HG03521 (cell line): ENCODE results near the gene UBL4A.

Experiments used
- ATAC-seq: cut with Tn5 transposase; IDR thresholded peaks from one replicate; pipeline ENCODE4 v1.9.1; 2021; ENCODE audit warnings: mild to moderate bottlenecking, moderate library complexity; ENCODE audit not compliant: unreplicated experiment

The UBL4A gene

DNA sequence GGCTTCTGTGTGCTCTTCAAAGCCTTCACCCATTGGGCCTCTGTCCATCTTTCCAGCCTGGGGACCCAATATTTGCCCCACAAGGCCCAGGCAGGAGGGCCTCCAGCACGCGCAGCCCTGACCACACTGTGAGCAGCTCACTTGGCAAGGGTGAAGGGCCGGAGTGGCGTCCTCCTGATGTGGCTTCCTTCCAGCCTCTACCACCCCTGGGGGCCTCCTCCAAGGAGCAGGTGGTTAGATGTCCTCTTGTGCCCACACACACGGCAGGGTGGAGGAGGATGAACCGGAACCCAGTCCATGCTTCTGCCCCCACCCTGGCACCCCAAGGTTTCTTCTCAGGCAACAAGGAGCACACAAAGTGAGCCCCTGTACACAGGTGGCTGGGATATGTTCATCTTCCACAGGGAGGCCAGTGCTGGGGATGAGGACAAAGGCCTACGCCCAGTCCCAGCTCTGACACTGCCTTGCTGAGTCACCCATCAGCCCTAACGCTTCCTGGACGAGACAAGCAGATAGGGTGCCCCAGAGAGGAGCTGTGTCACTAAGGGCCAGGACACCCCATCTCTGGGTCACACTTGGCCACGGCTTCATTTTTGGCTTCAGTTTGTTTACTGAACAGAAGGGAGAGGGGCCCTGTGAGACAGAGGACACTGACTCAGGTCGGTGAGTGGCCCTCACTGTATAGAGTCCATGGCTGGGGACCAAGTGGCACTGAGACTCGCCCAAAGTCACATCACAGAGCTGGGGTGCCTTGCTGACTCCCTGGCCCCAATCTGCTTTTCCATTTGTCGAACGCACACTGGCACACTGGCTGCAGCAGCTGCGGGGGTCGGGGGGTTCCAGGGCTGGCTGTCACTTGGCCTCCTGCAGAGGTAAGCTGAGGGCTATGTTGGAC is 1.9 kb downstream of the UBL4A start:
- ATAC-seq, result no peak

DNA sequence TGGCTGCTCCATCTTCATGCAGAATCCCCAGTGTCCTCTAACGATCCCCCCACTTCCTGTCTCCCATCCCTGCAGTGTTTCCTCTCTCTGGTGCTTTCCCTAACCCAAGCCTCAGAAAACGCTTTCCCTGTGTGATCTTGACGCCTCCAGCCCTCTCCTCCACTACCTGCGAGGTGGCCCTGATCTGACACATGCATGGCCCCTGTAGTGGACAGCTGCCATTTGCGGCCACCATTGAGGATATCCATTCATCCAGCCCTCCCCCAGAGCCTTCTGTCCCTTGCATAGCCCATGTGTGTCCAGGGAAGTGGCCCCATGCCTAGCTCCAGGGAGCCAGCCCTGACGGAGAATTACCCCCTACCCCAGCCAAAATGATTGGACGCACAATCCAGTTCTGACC is 3.1 kb downstream of the UBL4A start:
- no peak for ATAC-seq

DNA sequence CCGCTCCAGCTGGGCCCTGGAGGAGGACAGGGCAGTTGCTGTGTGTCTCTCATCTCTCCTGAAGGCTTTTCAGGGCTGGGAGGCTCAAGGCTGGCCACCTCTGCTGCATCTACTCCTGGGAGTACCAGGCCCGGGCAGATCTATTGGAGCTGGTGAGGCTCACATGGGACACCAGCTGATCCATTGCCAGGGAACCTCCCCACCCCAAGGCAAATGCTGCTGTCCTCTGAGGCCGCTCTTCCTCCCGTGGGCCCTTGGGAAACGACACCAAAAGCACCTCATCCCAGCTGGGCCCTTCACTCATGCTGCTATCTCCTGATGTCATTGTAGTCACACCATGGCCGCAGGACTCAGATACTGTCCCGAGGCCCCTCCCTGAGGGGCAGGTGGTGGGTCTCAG is 3.6 kb downstream of the UBL4A start:
- ATAC-seq, result no peak

GRCh38 chrX:154481911-154482601 is 4.4 kb downstream of the UBL4A start:
- no peak for ATAC-seq

GRCh38 chrX:154481195-154481594 is 5.2 kb downstream of the UBL4A start:
- ATAC-seq, result no peak

GRCh38 chrX:154478728-154479622 is 7.4 kb downstream of the UBL4A start, which contains the start of gene LAGE3:
LAGE3 (minus strand) TSS chrX:154479281; CDS start chrX:154478915, 366 bp downstream.
- ATAC-seq, result peak; percentile 81

- ATAC-seq, result no peak
Observed at GRCh38 chrX:154477891-154478477, 8.4 kb downstream of the UBL4A start.

DNA sequence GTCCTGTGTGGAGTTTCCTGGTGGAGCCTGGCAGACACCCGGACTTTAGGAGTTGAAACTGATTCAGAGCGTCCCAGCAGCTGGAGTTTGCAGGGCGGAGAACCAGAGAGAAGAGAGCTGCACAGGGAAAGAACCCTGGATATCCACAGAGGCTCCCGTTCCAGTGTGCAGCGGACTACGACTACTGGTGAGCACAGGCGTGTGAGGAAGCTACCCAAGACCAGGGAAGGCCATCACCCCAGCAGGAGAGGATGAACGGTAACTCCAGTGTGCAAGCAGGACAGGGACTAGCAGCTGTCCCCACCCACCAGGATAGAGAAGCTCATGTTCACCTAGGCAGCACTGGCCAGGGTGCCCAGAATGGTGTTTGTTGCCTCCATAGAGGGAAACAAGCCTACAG is 9.6 kb downstream of the UBL4A start:
- ATAC-seq, result no peak

DNA sequence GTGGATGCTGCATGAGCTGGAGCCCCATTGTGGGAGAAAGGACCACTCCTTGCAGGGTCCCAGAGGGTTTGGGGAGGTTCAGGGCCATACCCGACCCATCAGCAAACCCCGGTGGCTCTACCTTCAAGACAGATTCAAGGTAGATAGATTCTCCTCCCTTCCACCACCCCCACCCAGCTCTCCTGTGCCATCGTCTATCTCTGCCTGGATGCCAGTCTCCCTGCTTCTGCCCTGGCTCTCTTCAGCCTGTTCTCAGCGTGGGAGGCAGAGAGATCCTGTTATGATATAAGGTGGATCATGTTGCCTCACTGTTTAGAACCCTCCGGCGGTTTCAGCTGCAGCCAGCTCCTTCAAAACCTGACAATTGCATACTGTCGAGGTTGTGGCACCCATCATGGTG is 12.7 kb downstream of the UBL4A start:
- no peak for ATAC-seq

- ATAC-seq, result no peak
Observed at GRCh38 chrX:154472685-154473632, 13.5 kb downstream of the UBL4A start.

- ATAC-seq, result no peak
Observed at GRCh38 chrX:154471839-154472684, 14.4 kb downstream of the UBL4A start.

DNA sequence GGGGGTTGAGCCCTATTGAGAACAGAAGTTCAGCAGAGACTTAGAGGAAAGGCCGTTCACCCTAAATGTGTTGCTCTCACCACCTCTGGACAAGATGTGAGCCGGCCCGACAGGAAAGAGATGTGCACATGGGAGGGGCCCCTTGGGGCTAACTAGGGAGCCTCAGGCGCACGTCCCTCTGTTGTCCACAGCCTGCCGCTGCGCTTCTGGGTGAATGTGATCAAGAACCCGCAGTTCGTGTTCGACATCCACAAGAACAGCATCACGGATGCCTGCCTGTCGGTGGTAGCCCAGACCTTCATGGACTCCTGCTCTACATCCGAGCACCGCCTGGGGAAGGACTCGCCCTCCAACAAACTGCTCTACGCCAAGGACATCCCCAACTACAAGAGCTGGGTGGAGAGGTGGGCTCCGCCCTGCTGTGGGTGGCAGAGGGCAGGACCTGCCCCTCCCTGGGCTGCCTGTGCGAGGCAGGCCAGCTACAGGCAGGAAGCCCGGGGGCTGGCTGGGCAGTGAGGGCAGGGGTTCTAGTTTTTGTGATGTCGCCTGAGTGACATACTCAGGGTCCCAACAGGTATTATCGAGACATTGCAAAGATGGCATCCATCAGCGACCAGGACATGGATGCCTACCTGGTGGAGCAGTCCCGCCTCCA is 15.4 kb downstream of the UBL4A start:
- no peak for ATAC-seq

DNA sequence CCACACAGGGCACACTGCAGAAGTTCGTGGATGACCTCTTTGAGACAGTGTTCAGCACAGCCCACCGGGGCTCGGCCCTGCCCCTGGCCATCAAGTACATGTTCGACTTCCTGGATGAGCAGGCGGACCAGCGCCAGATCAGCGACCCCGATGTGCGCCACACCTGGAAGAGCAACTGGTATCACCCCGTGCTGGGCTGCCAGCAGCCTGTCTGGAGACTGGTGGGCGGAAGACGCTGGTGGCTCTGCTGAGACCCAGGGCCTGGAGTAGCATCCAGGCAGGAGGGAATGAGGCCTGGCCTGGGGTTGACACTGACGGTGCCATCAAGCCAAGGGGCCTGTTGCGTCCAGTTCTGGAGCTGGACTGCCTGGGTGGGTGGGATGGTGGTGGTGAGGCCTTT is 16.0 kb downstream of the UBL4A start:
- no peak for ATAC-seq

DNA sequence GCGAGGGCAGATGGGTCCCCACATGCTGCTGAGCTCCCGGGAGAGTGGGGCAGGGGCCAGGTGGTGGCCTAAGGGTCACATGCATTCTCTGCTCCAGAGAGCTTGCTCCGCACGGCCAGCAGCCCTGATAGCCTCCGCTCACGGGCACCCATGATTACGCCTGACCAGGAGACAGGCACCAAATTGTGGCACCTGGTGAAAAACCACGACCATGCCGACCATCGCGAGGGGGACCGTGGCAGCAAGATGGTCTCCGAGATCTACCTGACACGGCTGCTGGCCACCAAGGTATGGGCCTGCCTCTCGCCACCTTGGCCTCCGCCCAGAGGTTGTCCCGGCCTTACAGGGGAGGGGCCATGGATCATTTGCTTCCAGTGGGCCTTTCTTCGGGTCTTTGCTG is 16.5 kb downstream of the UBL4A start:
- no peak for ATAC-seq

DNA sequence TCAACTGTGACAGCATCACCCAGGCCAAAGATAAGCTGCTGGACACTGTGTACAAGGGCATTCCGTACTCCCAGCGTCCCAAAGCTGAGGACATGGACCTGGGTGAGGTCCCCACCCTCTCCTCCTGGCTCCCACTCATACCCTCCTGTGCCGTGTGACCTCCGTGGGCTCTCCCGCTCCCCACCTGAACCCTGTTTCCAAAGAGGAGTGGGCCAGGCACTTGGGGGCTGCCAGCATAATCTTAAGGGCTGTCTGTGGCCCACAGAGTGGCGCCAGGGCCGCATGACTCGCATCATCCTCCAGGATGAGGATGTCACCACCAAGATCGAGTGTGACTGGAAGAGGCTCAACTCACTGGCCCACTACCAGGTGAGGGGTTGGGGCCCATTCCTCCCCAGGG is 17.3 kb downstream of the UBL4A start:
- ATAC-seq, result no peak

DNA sequence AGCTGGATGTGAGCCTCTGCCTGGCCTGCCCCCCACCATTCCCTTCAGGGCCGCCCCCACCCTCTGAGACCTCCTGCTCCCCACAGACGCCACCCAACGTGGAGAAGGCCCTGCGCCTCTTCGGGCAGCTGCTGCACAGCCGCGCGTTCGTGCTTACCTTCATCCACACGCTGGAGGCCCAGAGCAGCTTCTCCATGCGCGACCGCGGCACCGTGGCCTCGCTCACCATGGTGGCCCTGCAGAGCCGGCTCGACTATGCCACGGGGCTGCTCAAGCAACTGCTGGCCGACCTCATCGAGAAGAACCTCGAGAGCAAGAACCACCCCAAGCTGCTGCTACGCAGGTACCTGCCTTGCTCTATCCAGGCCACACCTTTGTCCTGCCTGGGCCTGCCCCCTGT is 18.2 kb downstream of the UBL4A start:
- ATAC-seq, result no peak

DNA sequence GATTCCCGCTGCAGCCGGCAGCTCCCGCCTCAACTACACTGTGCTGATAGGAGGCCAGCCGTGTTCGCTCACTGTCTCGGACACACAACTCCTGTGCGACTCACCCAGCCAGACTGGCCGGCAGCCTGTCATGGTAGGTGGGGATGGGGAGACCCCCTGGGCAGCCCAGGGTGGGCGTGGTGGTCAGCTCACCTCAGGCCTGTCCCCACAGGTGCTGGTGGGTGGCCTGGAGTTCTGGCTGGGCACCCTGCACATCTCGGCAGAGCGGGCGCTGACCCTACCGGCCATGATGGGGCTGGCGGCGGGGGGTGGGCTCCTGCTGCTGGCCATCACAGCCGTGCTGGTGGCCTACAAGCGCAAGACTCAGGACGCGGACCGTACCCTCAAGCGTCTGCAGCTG is 18.9 kb downstream of the UBL4A start:
- ATAC-seq, result no peak

DNA sequence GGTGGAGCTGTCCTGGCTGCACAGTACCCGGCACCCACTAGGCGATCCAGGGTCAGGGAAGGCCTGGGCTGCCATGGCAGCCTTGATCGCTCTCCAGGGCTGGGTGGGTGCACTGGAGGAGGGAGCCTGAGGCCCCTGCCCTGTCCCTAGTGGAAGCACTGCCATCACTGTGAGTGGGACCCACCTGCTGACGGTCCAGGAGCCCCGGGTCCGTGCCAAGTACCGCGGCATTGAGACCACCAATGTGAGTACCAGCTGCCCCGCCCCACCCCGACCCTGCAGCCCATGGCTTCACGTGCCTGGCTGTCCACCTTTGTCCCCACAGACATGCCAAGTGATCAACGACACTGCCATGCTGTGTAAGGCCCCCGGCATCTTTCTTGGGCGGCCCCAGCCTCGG is 19.5 kb downstream of the UBL4A start:
- no peak for ATAC-seq
